DMS153 treated with DMSO at 0.1 percent for 48 hours (cell line): ENCODE results near the gene MC1R.
"Not testable (repeated sequence)": the region's sequence is repeated elsewhere in the genome, so short reads cannot be mapped to it uniquely, and the experiment has no call there.

Experiments used
- DNase-seq: peaks from one replicate; lab custom pipeline; 2025; ENCODE audit not compliant: unreplicated experiment; lab: John Stamatoyannopoulos, UW

The MC1R gene

GRCh38 chr16:89913408-89914387 lies 5.0 kb upstream of the MC1R start:
- DNase-seq = no peak

- not testable (repeated sequence) for DNase-seq
Observed at GRCh38 chr16:89914642-89915285, 3.9 kb upstream of the MC1R start.

- no peak for DNase-seq
Observed at GRCh38 chr16:89915303-89916232, 3.1 kb upstream of the MC1R start.

GRCh38 chr16:89917773-89918452 lies 749 bp upstream of the MC1R start:
- peak; percentile 86 for DNase-seq

GRCh38 chr16:89919535-89920406 lies 1.1 kb downstream of the MC1R start:
- no peak for DNase-seq

- no peak for DNase-seq
Observed at GRCh38 chr16:89920723-89921122, 2.1 kb downstream of the MC1R start.

DNA sequence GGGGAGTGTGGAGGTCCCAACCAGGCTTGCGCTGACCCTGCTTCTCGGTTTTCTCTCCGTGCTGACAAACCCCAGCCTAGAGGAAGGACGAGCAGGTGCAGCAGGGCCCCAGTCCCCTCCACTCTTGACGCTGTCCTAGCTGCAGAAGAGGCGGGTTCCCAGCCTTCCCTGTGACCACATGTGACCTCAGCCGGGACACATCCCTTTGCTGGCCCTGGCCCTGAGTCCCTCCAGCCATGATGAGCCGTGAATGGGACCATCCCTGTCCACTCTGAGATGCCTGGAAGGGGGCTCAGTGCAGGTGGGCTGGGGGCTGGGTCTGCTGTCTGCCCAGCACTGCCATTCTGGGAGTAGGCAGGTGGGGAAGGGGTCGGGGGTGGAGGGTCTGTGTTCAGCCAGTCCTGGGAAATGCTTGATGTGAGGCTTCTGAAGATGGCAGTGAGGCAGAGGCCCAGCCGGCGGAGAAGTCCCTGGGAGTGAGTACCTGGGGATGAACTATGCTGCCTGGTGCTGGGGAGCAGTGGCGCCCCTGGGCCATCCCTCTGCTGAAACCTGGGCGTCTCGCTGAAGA lies 2.6 kb downstream of the MC1R start:
- DNase-seq = no peak

DNA sequence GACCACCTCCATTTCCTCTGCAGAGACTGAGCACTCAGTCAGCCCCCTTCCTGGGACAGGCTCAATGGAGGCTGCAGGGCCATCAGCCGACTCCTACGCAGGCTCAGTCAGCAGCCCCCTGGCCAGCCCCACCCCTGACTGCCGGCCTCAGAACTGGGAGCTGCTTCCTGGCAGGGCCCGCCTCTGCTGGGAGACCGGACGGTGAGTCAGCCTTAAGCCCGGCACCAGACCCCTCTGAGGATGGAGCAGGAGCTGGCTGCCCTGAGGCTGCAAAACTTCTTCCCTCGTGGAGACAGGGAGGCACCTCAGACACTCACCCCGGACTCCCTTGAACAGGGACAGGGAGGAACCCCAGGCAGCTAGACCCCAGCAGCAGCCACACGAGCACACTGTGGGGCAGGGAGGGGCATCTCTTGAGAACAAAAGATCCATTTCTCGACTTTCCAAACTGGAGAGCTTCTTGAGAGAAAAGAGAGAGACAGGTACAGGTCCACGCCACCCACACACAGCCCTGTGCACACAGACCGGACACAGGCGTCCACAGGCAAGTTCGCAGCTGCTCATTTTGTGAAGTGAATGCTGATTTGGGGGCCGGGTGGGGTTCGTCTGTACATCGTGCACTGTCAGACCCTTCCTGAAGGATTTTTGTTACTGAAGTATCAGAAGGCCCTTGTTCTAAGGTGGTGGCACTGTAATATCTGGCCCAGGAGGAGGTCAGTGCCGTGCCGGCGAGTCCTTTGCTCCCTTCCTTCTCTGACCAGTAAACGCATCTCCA lies 3.2 kb downstream of the MC1R start:
- DNase-seq = peak; percentile 55

DNA sequence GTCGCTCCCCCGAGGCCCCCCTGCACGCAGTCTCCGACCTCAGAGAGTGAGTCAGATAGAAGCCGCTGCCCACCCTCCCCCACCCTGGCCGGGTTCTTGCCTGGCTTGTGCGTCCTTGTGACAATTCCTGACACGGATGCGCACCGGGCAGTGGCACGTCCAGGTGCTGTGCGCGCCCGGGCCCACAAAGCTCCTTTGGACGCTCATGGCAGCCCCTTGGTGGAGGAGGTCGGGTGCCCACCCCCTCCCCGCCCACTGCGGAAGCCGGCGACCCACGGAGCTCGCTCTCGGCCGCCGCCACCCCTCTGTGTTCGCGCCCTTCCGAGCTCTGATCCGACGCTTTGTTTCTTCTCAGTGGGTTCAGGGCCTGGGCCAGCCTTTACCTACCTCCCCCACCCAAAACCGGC lies 3.8 kb downstream of the MC1R start:
- no peak for DNase-seq

DNA sequence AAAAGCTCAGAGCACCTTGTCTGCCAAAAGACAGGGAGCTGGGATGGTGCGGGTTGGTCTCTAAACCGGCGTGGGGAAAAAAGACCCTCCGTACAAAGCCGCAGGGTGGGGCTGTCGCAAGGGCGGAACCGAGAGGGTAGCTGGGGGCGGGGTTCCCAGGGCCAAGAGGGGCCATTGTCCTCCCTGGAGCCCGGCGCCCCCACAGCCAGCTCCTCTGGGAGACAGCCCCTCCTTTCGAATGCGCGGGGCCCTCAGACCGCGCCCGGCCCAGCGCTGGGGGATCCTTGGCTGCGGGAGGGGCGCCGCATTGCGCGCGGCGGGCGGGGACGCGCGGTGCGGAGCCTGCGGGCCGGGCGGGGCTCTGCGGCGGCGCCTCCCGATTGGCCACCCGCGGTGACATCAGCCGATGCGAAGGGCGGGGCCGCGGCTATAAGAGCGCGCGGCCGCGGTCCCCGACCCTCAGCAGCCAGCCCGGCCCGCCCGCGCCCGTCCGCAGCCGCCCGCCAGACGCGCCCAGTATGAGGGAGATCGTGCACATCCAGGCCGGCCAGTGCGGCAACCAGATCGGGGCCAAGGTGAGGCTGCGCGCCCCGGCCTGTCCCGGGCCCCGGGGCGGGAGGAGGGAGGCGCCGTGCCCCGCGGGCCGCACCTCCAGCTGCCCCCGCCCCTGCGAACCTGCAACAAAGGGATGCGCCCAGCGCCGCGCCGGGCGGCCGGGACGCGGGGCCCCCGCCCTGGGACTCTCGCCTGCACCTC lies 4.4 kb downstream of the MC1R start, which contains the start of gene TUBB3:
Gene TUBB3 (plus strand): TSS at position 459 of the 756 bp plus-strand sequence. CDS start 60 bp downstream, at position 519.
- peak; percentile 39 for DNase-seq

DNA sequence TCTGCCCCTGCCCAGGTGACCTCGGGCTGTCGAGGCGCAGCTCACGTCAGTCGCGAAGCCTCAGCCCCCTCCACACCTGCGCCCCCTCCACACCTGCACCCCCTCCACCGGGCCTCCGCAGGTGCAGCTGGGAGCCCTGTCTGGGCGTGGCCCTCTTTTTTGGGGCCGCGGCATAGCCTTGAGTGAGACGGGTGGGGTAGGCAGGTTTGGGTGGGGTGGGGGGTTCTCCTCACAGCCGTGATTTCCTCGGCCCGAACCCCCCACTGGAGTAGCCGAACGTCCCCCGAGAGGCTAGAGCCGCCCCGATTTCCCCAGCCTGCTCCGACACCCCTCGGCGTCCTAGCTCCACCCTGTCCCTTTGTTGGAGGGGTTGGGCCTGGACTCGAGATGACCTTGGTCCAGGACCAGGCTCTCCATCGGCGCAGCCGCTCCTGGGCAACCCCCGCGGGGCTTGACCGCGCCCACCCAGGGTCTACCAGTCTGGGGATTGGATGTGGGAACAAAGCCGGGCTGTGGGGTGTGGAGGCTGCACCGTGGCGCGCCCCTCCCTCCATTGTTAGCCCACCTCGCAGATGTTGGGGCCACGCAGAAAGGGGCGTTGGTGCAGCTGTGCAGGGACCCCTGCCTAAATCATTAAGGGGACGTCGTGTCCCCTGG lies 5.1 kb downstream of the MC1R start:
- no peak for DNase-seq

- no peak for DNase-seq
Observed at GRCh38 chr16:89924297-89924924, 5.7 kb downstream of the MC1R start.

GRCh38 chr16:89924925-89925307 lies 6.3 kb downstream of the MC1R start:
- no peak for DNase-seq

GRCh38 chr16:89925596-89926079 lies 7.0 kb downstream of the MC1R start:
- DNase-seq = no peak

DNA sequence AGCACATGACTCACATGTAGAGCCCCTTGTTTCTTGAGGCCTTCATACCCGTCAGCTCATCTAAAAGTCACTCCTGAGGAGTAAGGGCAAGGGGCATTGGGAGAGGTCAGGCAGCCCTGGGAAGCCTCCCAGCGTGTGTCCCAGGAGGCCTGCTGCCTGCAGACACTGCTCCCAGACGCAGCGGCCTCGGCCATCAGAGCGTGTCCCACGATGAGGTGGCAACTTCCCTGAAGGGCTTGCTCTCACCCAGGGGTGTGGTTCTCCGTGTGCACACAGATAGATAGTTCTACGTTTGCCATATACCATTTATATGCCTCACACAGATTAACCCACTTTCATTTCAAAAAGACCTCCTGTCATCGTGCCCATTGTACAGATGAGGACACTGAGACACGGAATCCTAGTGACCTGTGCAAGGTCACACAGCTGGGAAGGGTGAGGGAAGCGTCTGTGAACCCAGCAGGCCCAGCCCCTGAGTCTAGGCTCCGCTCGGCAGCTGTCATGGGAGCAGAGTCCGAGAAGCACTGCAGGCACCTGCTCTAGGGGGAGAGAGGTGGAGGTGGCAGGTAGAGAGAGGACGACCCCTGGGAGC lies 12.7 kb downstream of the MC1R start:
- DNase-seq = no peak

- DNase-seq = no peak
Observed at GRCh38 chr16:89931964-89932363, 13.3 kb downstream of the MC1R start.
